Heart left ventricle (tissue), 16 donors: ENCODE data around the gene CNTN4. TPM values are rescaled to one million over a fixed set of nuclear protein-coding genes. Genes with fewer than 3 reads are reported as not detected.
A peak's percentile ranks its signal among the peaks of the same experiment; 100 is the strongest.

ENCODE experiments used
- ATAC-seq, 4 donors: fragments of 200-7000 bp; cut with Tn5 transposase; one replicate each; pipeline ENCODE4 v1.9.1; 2020 to 2022; ENCODE audit warnings: moderate library complexity in 4 of 4, mild to moderate bottlenecking in 3 of 4, moderate number of reproducible peaks in 1 of 4
- DNase-seq, 5 donors: peaks; one replicate each; pipeline ENCODE4 v3.0.0-alpha.2; 2020
- H3K27ac ChIP-seq, 12 donors: fragments of 200-600 bp; sonication (generic) in 4 of 12; one replicate each; pipeline versions ENCODE4 v1.5.0 to v1.8.0; 2016 to 2022; ENCODE audit warnings: mild to moderate bottlenecking in 2 of 12
- H3K27me3 ChIP-seq, 9 donors: fragments of 200-600 bp; sonication (generic) in 2 of 9; one replicate each; pipeline versions ENCODE4 v1.5.1 to v1.8.0; 2016 to 2022; ENCODE audit warnings: mild to moderate bottlenecking in 3 of 9
- H3K36me3 ChIP-seq, 9 donors: fragments of 200-600 bp; sonication (generic) in 2 of 9; one replicate each; pipeline versions ENCODE4 v1.5.0 to v1.8.0; 2018 to 2022; ENCODE audit warnings: mild to moderate bottlenecking in 2 of 9
- H3K4me1 ChIP-seq, 12 donors: fragments of 200-600 bp; sonication (generic) in 4 of 12; one replicate each; pipeline versions ENCODE4 v1.5.0 to v1.8.0; 2016 to 2022; ENCODE audit warnings: mild to moderate bottlenecking in 3 of 12
- H3K4me3 ChIP-seq, 12 donors: fragments of 200-600 bp; sonication (generic) in 4 of 12; one replicate each; pipeline versions ENCODE4 v1.5.0 to v1.8.0; 2017 to 2022; ENCODE audit warnings: mild to moderate bottlenecking in 9 of 12, moderate library complexity in 4 of 12
- H3K9me3 ChIP-seq, 12 donors: fragments of 200-600 bp; sonication (generic) in 4 of 12; one replicate each; pipeline versions ENCODE4 v1.5.0 to v1.8.0; 2016 to 2022; ENCODE audit warnings: mild to moderate bottlenecking in 1 of 12
- CTCF ChIP-seq, 12 donors: fragments of 200-600 bp; sonication (generic) in 4 of 12; IDR thresholded peaks; one replicate each; pipeline versions ENCODE4 v1.5.0 to v1.8.0; 2018 to 2022; ENCODE audit warnings: antibody characterized with exemption in 12 of 12, mild to moderate bottlenecking in 5 of 12
- POLR2A ChIP-seq, 2 donors: fragments of 450-650 bp; IDR thresholded peaks; one replicate each; pipeline ENCODE4 v1.6.1; 2017; ENCODE audit warnings: antibody characterized with exemption in 2 of 2, mild to moderate bottlenecking in 2 of 2, moderate library complexity in 2 of 2
- WGBS, 4 donors: extraction: QIAGEN DNeasy Blood & Tissue Kit in 2 of 4; methylation state at CpG; one replicate each; pipeline versions ENCODE4 v1.1.5 to v1.1.7; 2013 to 2018; 5-methylcytosine and 5-hydroxymethylcytosine counted together
- intact Hi-C, 10 donors: fragments of 100-400 bp; cut with DNase I; formaldehyde crosslinking; loops; one replicate each; pipeline versions ENCODE4 v1.11.1 to v1.14.2; 2022
- polyA plus RNA-seq, 2 donors: library from polyadenylated mRNA; stranded (reverse); fragments of 200-250 nt; gene quantifications; one replicate each; pipeline ENCODE4 v1.2.3, GENCODE V29; 2013
- total RNA-seq, 9 donors: library from RNA; depleted of rRNA in 2 of 9; stranded (reverse); fragments of >200 nt in 2 of 9; fragmentation: NEBNext Ultra II Directional in 3 of 9; extraction: Animal tissue kit (Norgen Biotek cat#: 25700) in 3 of 9; gene quantifications; one replicate each; pipeline versions ENCODE4 v1.1.0 to v1.2.4, GENCODE V29; 2016 to 2023
- donor health status: ischemic (EF 13 %, LVEDD 7.1; RV severe dilation, severe dysfunction).
- donor health status: healthy with polysubstance abuse.
- donor health status: DM: no; HTN: yes; CAD: no.
- donor health status: DM: no; HTN: no; CAD: no.
- donor health status: ischemic (EF 25% LVEDD 6.9; RV normal size, moderate dysfunction).
- donor health status: ischemic (EF 25% LVEDD 5.7; RV mildly dilated, moderate dysfunction).
- donor health status: healthy.
- donor health status: DM: yes; HTN: yes; CAD: no.
- donor health status: ischemic (EF 35%, LVEDD 5.7; RV mildly dilated, moderate dysfunction).
- donor health status: nonischemic (EF 11% LVEDD 7.7; RV severe dilation, severe dysfunction).
- donor health status: DM: yes; HTN: yes; CAD: no.
- donor health status: PGD.
- donor health status: ischemic (EF 29% LVEDD 5.4; RV normal size, mild dysfunction).
- donor health status: nonischemic (EF 23%, LVEDD 6.1; RV moderate dilation, normal function).

Gene CNTN4
- total and polyA plus RNA-seq, 11 donors = 0.30 to 6.7 (median 1.2) TPM

- 59 to 66% (median 62%) methylated on average over 6 of the region's 6 CpGs for WGBS, 4 donors
- H3K27me3 ChIP-seq = peaks cover 0 to 8% (median 0%) of the 10 kb centered on the region in 9 donors
- no peak overlapping the region for H3K4me3 ChIP-seq
- no peaks in the 10 kb centered on the region for H3K4me1 ChIP-seq
- H3K9me3 ChIP-seq = no peaks in the 10 kb centered on the region
- DNase-seq = no peak
- H3K36me3 ChIP-seq = no peaks in the 10 kb centered on the region
- ATAC-seq = no peak
- intact Hi-C loops = no loop called here
- no peak overlapping the region for H3K27ac ChIP-seq
- TF ChIP-seq POLR2A (IDR thresholded peaks at IDR 0.05) (no peak), CTCF (IDR thresholded peaks at IDR 0.05) (no peak)
Measured at GRCh38 chr3:3086239-3086638, 987.6 kb downstream of the CNTN4 start.

- no peak for TF ChIP-seq POLR2A (IDR thresholded peaks at IDR 0.05)
- no peak for TF ChIP-seq CTCF (IDR thresholded peaks at IDR 0.05)
Measured at GRCh38 chr3:3087279-3087678, 988.6 kb downstream of the CNTN4 start.

GRCh38 chr3:3087716-3088465, 989.2 kb downstream of the CNTN4 start:
- H3K9me3 ChIP-seq = no peaks in the 10 kb centered on the region
- TF ChIP-seq POLR2A (IDR thresholded peaks at IDR 0.05) (no peak), CTCF (IDR thresholded peaks at IDR 0.05) (no peak)
- H3K27ac ChIP-seq = no peak overlapping the region
- H3K27me3 ChIP-seq = no peaks in the 10 kb centered on the region
- intact Hi-C loops = no loop called here
- DNase-seq = no peak
- 52 to 64% (median 55%) methylated on average over 7 of the region's 7 CpGs for WGBS, 4 donors
- H3K4me1 ChIP-seq = no peaks in the 10 kb centered on the region
- H3K36me3 ChIP-seq = no peaks in the 10 kb centered on the region
- no peak overlapping the region for H3K4me3 ChIP-seq
- ATAC-seq = peak in 1 of 4 donors; percentile 29

More at GRCh38 chr3:3087279-3087678, 988.6 kb downstream of the CNTN4 start:
- H3K9me3 ChIP-seq = no peaks in the 10 kb centered on the region
- no peak overlapping the region for H3K27ac ChIP-seq
- no peak overlapping the region for H3K4me3 ChIP-seq
- H3K27me3 ChIP-seq = peaks cover 0 to 4% (median 0%) of the 10 kb centered on the region in 9 donors
- no peaks in the 10 kb centered on the region for H3K4me1 ChIP-seq
- DNase-seq = no peak
- intact Hi-C loops = no loop called here
- ATAC-seq = no peak
- H3K36me3 ChIP-seq = no peaks in the 10 kb centered on the region

DNA sequence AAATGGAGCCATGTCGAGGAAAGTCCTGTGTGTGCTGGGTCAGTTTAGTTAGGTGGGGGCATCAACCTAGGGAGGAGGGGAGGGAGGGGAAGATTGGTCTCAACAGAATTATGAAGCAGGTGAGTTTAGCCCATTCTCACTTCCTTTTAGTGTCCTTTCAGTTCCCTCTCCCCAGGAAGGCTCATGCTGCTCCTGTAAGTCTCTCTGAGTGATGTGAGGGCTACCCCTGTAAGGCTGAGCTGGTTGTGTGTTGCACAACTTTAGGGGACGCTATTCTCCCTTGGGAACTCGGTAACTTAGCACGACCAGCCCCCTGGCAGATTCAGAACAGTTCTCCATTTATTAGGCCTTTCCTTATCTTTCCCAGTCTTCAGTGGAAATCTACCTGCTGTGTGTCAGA, 990.4 kb downstream of the CNTN4 start:
- Histone ChIP-seq H3K27ac (no peak overlapping the region), H3K27me3 (no peaks in the 10 kb centered on the region), H3K4me3 (no peak overlapping the region), H3K36me3 (no peaks in the 10 kb centered on the region), H3K4me1 (no peaks in the 10 kb centered on the region), H3K9me3 (no peaks in the 10 kb centered on the region)
- 66 to 77% (median 76%) methylated on average over 4 of the region's 4 CpGs for WGBS, 4 donors
- no peak for TF ChIP-seq CTCF (IDR thresholded peaks at IDR 0.05)
- no peak for TF ChIP-seq POLR2A (IDR thresholded peaks at IDR 0.05)
- no peak for DNase-seq
- no peak for ATAC-seq
- intact Hi-C loops = no loop called here
